RWPE2 (cell line): ENCODE measurements around the gene CTTNBP2NL.

Experiments
- ATAC-seq: fragments of 200-7000 bp; cut with Tn5 transposase; 3 replicates; pipeline ENCODE4 v1.9.1; 2021; ENCODE audit warnings: low read depth
- DNase-seq: peaks from one replicate; pipeline ENCODE4 v3.0.0-alpha.2; 2020; ENCODE audit warnings: low spot score
- H3K27ac ChIP-seq: fragments of 450-650 bp; 2 replicates; pipeline ENCODE4 v1.5.1; 2017; ENCODE audit warnings: mild to moderate bottlenecking; ENCODE audit not compliant: poor library complexity, severe bottlenecking
- H3K27me3 ChIP-seq: fragments of 250-450 bp; sonication (Bioruptor Pico); 2 replicates; pipeline ENCODE4 v1.5.1; 2021; ENCODE audit warnings: mild to moderate bottlenecking, moderate library complexity; ENCODE audit not compliant: insufficient read depth, poor library complexity, severe bottlenecking
- H3K36me3 ChIP-seq: fragments of 250-450 bp; sonication (Bioruptor Pico); 2 replicates; pipeline ENCODE4 v1.5.1; 2020; ENCODE audit warnings: low read depth, mild to moderate bottlenecking, moderate library complexity
- H3K4me1 ChIP-seq: fragments of 250-450 bp; sonication (Bioruptor Pico); 2 replicates; pipeline ENCODE4 v1.5.1; 2021; ENCODE audit warnings: mild to moderate bottlenecking, moderate library complexity; ENCODE audit not compliant: insufficient read depth, poor library complexity, severe bottlenecking
- H3K4me3 ChIP-seq: fragments of 250-450 bp; sonication (Bioruptor Pico); 2 replicates; pipeline ENCODE4 v1.5.1; 2021; ENCODE audit warnings: mild to moderate bottlenecking, moderate library complexity; ENCODE audit not compliant: severe bottlenecking
- H3K9me3 ChIP-seq: fragments of 250-450 bp; sonication (Bioruptor Pico); 2 replicates; pipeline ENCODE4 v1.5.1; 2021; ENCODE audit warnings: mild to moderate bottlenecking, moderate library complexity; ENCODE audit not compliant: severe bottlenecking
- CTCF ChIP-seq: fragments of 450-650 bp; IDR thresholded peaks from one replicate; pipeline ENCODE4 v1.5.1; 2017; ENCODE audit warnings: mild to moderate bottlenecking, moderate library complexity; ENCODE audit not compliant: poor library complexity, severe bottlenecking

Gene CTTNBP2NL

DNA sequence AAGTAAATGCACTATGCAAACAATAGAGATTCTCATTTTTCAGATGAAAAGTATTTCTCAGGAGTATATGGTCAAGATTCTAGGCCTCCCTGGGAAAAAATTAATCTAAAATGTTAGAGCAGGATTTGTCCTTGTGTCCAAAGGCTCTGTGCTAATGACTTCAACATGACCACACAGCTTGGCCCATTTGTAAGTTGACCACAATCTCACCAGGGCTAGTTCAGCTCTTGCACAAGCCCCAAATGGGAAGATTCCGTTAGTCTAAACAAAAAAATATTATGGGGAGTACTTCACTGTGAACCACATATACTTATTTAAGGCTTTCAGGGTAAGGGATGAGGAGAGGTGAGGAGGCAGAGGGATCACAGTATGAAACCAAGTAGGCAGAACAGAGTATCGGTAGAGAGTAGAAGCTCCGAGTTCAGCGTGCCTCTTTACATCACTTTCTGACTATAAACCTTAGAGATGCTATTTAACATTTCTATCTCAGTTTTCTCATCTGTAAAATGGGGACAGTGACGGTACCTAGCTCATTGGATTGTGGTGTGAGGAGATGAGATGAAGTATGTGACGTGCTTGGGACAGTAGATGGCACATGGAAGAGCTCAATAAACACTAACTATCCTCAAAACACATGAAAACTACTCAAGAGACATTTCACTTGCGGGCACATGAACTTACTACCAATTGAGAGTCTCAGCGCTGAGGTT is 37.8 kb upstream of the CTTNBP2NL start:
- Histone ChIP-seq H3K27ac (no peak overlapping the region), H3K27me3 (no peaks in the 10 kb centered on the region), H3K4me3 (no peak overlapping the region), H3K36me3 (no peaks in the 10 kb centered on the region), H3K9me3 (no peaks in the 10 kb centered on the region), H3K4me1 (no peaks in the 10 kb centered on the region)
- no peak for ATAC-seq
- no peak for TF ChIP-seq CTCF
- DNase-seq: no peak

DNA sequence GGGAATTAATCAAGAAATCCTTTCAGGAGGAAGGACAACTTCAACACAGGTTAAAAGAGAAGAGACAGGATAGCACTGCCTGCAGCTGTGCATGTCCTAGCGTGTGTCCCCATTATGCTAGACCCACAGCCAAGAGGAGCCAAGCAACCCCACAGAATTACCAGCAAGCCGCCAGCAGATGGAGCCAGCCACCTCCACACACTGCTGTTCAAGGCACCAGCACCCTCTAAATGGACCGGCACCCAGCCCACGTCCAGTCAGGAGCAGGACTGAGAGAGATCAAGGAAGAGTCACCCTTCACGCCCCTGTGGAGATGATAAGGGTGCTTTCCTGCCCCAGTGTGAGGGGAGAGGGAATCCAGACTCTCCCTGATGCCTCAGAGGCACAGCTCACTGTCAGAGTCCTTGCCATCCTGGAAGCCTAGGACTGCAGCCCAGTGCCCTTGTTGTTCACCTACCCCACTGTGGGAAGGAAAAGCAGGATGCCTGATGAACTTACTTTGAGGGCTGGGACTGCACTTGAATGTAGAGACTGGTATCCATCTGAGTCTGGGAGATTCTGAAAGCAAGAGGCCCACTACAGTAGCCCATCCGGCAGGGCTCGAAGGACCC is 37.1 kb upstream of the CTTNBP2NL start:
- Histone ChIP-seq H3K27me3 (no peaks in the 10 kb centered on the region), H3K27ac (no peak overlapping the region), H3K4me1 (no peaks in the 10 kb centered on the region), H3K4me3 (no peak overlapping the region), H3K9me3 (no peaks in the 10 kb centered on the region), H3K36me3 (no peaks in the 10 kb centered on the region)
- ATAC-seq (peak; percentile 86), DNase-seq (peak; percentile 66)
- TF ChIP-seq CTCF: peak; percentile 84

DNA sequence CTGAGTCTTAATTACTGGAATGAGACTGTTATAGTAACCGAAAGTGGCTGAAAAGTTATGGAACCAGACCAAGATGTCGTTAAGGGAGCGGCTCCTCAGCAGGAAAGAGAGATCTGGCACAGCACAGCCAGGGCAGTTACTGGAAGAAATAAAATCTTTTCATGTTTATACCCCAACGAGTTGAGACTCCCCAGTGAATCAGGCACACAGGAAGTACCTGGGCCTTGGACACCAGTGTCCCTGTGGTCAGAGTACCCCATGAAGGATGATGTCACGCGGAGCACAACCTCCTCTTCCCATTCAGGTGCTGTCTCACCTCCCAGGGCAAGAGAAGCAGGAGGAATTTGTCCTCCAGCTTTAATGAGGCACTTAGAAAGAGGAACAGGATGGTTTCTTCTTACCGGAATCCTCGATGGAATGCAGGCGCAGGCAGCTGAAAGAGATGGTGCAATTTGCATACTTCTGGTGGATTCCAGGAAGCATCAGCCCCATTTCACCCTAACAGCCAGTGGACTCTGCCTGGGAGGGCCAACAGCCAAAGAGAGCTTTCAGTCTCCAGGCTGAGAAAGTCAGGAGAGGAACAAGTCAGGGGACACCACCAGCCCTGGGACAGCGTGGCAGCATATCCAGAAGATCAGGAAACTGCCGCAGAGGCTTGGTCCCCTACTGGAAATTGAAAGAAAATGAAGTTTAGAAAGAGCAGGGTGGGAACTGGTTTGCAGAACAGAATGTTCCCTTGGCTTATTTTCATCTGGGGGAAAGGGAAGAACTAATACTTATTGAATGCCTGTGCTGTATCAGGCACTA is 35.9 kb upstream of the CTTNBP2NL start:
- DNase-seq (no peak), ATAC-seq (peak; percentile 70)
- no peaks in the 10 kb centered on the region for H3K27me3 ChIP-seq
- H3K4me3 ChIP-seq: no peak overlapping the region
- H3K9me3 ChIP-seq: no peaks in the 10 kb centered on the region
- no peaks in the 10 kb centered on the region for H3K36me3 ChIP-seq
- TF ChIP-seq CTCF: no peak
- peak overlapping the region; percentile 7 for H3K27ac ChIP-seq
- H3K4me1 ChIP-seq: no peaks in the 10 kb centered on the region

DNA sequence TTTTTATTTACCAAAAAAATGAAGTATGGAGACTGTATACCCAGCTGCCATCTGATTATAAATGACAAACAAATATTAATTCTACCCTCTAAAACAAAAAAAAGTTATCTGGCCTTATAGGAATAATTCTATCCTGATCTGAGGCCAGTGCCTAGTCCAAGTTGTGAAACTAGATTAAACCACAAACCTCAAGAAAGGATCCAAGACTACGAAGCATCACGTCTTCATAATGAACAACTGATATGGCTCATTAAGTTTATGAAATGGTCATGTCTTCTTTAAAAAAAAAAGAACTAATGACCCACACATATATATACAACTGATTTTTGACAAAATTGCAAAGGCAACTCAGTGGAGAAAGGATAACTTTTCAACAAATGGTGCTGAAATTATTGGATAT is 32.4 kb upstream of the CTTNBP2NL start:
- DNase-seq (no peak), ATAC-seq (no peak)
- Histone ChIP-seq H3K27ac (no peak overlapping the region), H3K4me1 (no peaks in the 10 kb centered on the region), H3K9me3 (no peaks in the 10 kb centered on the region), H3K4me3 (no peak overlapping the region), H3K36me3 (no peaks in the 10 kb centered on the region), H3K27me3 (no peaks in the 10 kb centered on the region)
- TF ChIP-seq CTCF: no peak
